K562 (cell line): ENCODE measurements around the gene COPE. TPM values are rescaled to one million over a fixed set of nuclear protein-coding genes. Genes with fewer than 3 reads are reported as not detected.

ENCODE experiments used
- ATF7 ChIP-seq: fragments of 450-650 bp; IDR thresholded peaks from 2 replicates; pipeline ENCODE4 v1.7.1; 2014; ENCODE audit warnings: mild to moderate bottlenecking, moderate library complexity
- CBX1 ChIP-seq: sonication (generic); IDR thresholded peaks from 2 replicates; pipeline ENCODE4 v1.6.1; 2016; ENCODE audit warnings: antibody characterized with exemption, low read depth, mild to moderate bottlenecking
- CC2D1A ChIP-seq: fragments of 450-650 bp; IDR thresholded peaks from 2 replicates; pipeline ENCODE4 v1.6.1; 2017; ENCODE audit warnings: mild to moderate bottlenecking
- CHD4 ChIP-seq: fragments of 200-600 bp; sonication (generic); IDR thresholded peaks from 3 replicates; pipeline ENCODE4 v1.6.1; 2012; ENCODE audit warnings: low read depth, mild to moderate bottlenecking, mixed read lengths, low read length, inconsistent platforms; ENCODE audit not compliant: insufficient read depth, insufficient replicate concordance, poor library complexity, severe bottlenecking
- CUX1 ChIP-seq: fragments of 200-800 bp; sonication (Bioruptor generic); IDR thresholded peaks from 2 replicates; pipeline ENCODE4 v1.6.1; 2016; ENCODE audit warnings: missing genetic modification characterization, missing compliant biosample characterization
- ESRRA ChIP-seq: fragments of 450-650 bp; IDR thresholded peaks from 2 replicates; pipeline ENCODE4 v1.6.1; 2014; ENCODE audit warnings: low read depth, mild to moderate bottlenecking, moderate library complexity, borderline replicate concordance
- ETS1 ChIP-seq: conservative IDR thresholded peaks from 2 replicates; pipeline ENCODE4 v1.6.1; 2011; ENCODE audit warnings: low read depth, mild to moderate bottlenecking, low read length; ENCODE audit not compliant: control insufficient read depth
- PCBP2 ChIP-seq: fragments of 200-400 bp; formaldehyde crosslinking; IDR thresholded peaks from 2 replicates; pipeline ENCODE4 v1.6.1; 2018; ENCODE audit warnings: low read length, low read depth, mild to moderate bottlenecking, moderate library complexity; ENCODE audit not compliant: poor library complexity, severe bottlenecking
- RBM25 ChIP-seq: fragments of 200-400 bp; formaldehyde crosslinking; IDR thresholded peaks from 2 replicates; pipeline ENCODE4 v1.6.1; 2018; ENCODE audit warnings: low read length, low read depth, moderate library complexity; ENCODE audit not compliant: severe bottlenecking
- RREB1 ChIP-seq: fragments of 250-450 bp; sonication (Bioruptor Pico); IDR thresholded peaks from 2 replicates; pipeline ENCODE4 v1.4.0; 2020
- SAFB ChIP-seq: fragments of 200-400 bp; formaldehyde crosslinking; IDR thresholded peaks from 2 replicates; pipeline ENCODE4 v1.6.1; 2017; ENCODE audit warnings: low read depth, low read length, borderline replicate concordance
- SMARCA4 ChIP-seq: fragments of 450-650 bp; IDR thresholded peaks from 2 replicates; pipeline ENCODE4 v1.6.1; 2016
- SMARCA5 ChIP-seq: fragments of 450-650 bp; IDR thresholded peaks from 2 replicates; pipeline ENCODE4 v1.6.1; 2016
- ZFX ChIP-seq: sonication (generic); formaldehyde crosslinking; IDR thresholded peaks from 2 replicates; pipeline ENCODE4 v1.8.0; 2022; ENCODE audit warnings: mild to moderate bottlenecking, missing genetic modification reagents, moderate library complexity
- ZNF165 ChIP-seq: fragments of 250-450 bp; sonication (Bioruptor Pico); IDR thresholded peaks from 2 replicates; pipeline ENCODE4 v1.4.0; 2020; ENCODE audit warnings: borderline replicate concordance
- polyA plus RNA-seq, 8 experiments: library from polyadenylated mRNA; depleted of rRNA in 4 of 8; stranded (reverse) in 5 of 8; unstranded in 3 of 8; fragments of >200 nt; fragmentation: Nextera tagmentation in 2 of 8; fragmentation: Illumina TruSeq in 1 of 8; extraction: Ambion mirVana in 2 of 8; extraction: Trizol in 1 of 8; gene quantifications; 2 replicates each; pipeline versions ENCODE4 v1.2.1 to v1.2.3, GENCODE V29; 2011 to 2014; ENCODE audit warnings: inconsistent platforms in 1 of 8, missing spikeins in 1 of 8
- total RNA-seq, 7 experiments: library from RNA; depleted of rRNA in 6 of 7; stranded (reverse); fragments of >200 nt in 6 of 7; fragmentation: Illumina TruSeq in 2 of 7; extraction: Trizol in 2 of 7; gene quantifications; 2 replicates each; pipeline versions ENCODE4 v1.2.1 to v1.2.3, GENCODE V29; 2011 to 2021; ENCODE audit warnings: low replicate concordance in 1 of 7

Gene COPE
- total and polyA plus RNA-seq, 9 of the 15 experiments (the other 6 are each of a cell fraction or from before 2014, with no cell fraction given) = 5.8 to 273 (median 147) TPM

- no peak for TF ChIP-seq RREB1 (CRISPR knock-in tag)
- no peak for TF ChIP-seq ZNF165
- no peak for TF ChIP-seq ETS1
- TF ChIP-seq SMARCA4 = no peak
- peak; percentile 94 for TF ChIP-seq CHD4
- no peak for TF ChIP-seq PCBP2
- no peak for TF ChIP-seq CC2D1A
- TF ChIP-seq CUX1 (CRISPR knock-in tag) = no peak
- peak; percentile 82 for TF ChIP-seq ESRRA
- TF ChIP-seq CBX1 = peak; percentile 90
- TF ChIP-seq ZFX (CRISPR knock-in tag) = no peak
- peak; percentile 88 for TF ChIP-seq RBM25
- 0 out of 2 replicates have a peak, but pooled peaks have one; percentile 23 for TF ChIP-seq SAFB
- TF ChIP-seq SMARCA5 = peak; percentile 81
- no peak for TF ChIP-seq ATF7
These were observed 12.4 kb upstream of the COPE start (continued) for GRCh38 chr19:18931316-18932162.
